ENCODE results near the gene AKAP8L.

Gene AKAP8L

DNA sequence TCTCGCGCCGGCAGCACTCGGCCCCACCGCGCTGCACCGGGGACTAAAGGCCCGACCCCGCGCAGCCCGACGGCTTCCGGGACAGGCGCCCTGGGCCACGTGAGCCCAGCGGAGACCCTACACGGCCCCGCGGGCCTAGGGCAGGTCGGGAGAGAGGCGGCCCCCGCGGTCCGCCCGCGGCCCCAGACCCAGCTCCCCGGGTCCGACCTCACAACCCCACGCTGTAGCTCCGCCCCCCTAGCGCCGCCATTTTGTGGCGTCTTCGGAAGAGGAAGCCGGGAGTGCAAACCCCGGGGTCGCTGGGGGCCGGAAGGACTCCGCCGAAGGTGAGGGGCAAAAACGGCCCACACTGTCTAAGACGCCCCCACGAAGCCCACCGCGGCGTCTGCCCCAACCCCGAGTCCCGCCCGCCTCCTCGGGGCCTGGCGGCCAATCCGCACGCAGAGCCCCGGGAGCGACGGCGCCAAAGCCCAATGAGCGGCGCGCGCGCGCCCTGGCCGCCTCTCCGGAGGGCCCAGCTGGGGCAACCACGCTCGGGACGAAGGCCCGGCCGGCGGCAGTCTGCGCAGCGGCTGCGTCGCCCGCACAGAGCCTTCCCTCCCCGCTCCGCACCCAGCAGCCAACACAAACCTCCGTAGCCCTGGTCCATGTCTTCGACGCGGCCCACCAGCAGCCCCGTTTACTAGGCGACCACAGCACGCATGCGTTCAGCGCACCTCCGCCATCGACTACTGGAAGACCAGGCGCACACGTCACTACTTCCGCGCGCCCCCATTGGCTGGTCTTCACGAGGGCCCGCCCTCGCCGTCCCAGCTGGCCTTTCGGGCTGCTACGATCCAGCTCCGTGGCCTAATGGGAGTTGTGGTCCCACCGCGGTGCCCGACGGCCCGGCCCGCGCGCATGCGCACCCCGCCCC lies 39.4 kb downstream of the AKAP8L start, which contains the start of gene AKAP8:
AKAP8 (minus strand) TSS at position 705 of the 916 bp plus-strand sequence; CDS start at position 649, 56 bp downstream.
- Mint-ChIP-seq H3K4me1 (peaks cover 33% of the 10 kb centered on the region), H3K36me3 (ENCODE audit: low read depth) (peaks cover 5% of the 10 kb centered on the region), H3K27me3 (ENCODE audit: low read depth) (no peaks in the 10 kb centered on the region), H3K27ac (peak within 1 kb of the TSS; percentile 99 to 100 (median 100)), H3K9me3 (no peaks in the 10 kb centered on the region), H3K4me3 (peak within 1 kb of the TSS; percentile 99 to 100 (median 100))
- TF ChIP-seq, protein P1, sequence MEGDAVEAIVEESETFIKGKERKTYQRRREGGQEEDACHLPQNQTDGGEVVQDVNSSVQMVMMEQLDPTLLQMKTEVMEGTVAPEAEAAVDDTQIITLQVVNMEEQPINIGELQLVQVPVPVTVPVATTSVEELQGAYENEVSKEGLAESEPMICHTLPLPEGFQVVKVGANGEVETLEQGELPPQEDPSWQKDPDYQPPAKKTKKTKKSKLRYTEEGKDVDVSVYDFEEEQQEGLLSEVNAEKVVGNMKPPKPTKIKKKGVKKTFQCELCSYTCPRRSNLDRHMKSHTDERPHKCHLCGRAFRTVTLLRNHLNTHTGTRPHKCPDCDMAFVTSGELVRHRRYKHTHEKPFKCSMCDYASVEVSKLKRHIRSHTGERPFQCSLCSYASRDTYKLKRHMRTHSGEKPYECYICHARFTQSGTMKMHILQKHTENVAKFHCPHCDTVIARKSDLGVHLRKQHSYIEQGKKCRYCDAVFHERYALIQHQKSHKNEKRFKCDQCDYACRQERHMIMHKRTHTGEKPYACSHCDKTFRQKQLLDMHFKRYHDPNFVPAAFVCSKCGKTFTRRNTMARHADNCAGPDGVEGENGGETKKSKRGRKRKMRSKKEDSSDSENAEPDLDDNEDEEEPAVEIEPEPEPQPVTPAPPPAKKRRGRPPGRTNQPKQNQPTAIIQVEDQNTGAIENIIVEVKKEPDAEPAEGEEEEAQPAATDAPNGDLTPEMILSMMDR (IDR thresholded peaks at IDR 0.05; ENCODE audit: unreplicated experiment in 3 of 3): no peak

DNA sequence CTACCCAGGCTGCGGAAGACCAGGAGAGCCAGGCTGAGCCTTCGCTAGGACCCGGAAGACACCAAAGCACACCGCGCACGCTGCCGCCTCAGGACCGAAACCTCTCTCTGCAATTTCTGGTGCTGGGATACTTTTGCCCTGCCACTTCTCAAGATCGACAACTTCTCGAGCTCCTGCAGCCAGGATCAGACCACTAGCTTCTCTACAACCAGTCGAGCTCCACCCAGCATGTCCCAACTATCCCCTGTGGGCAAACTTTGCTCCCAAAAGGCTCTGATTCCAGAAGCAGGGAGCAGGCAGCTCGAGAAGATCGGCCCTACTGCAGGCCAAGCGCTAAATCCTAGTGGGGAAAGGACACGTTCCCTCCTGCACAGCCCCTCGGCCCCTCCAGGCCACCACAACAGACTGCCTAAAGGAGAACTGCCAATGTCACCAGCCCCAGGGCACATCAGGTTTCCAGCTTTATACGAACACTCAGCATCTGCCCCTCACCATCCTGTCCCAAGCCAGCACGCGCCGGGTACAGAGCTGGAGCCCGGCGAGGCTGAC lies 40.2 kb downstream of the AKAP8L start:
- peaks cover 5% of the 10 kb centered on the region for H3K36me3 Mint-ChIP-seq (ENCODE audit: low read depth)
- H3K9me3 Mint-ChIP-seq: no peaks in the 10 kb centered on the region
- H3K27ac Mint-ChIP-seq: peak overlapping the region; percentile 77 to 100 (median 86)
- peak overlapping the region; percentile 99 to 100 (median 100) for H3K4me3 Mint-ChIP-seq
- no peaks in the 10 kb centered on the region for H3K27me3 Mint-ChIP-seq (ENCODE audit: low read depth)
- H3K4me1 Mint-ChIP-seq: peaks cover 33% of the 10 kb centered on the region
- TF ChIP-seq, protein P1 (IDR thresholded peaks at IDR 0.05; ENCODE audit: unreplicated experiment in 3 of 3): no peak

DNA sequence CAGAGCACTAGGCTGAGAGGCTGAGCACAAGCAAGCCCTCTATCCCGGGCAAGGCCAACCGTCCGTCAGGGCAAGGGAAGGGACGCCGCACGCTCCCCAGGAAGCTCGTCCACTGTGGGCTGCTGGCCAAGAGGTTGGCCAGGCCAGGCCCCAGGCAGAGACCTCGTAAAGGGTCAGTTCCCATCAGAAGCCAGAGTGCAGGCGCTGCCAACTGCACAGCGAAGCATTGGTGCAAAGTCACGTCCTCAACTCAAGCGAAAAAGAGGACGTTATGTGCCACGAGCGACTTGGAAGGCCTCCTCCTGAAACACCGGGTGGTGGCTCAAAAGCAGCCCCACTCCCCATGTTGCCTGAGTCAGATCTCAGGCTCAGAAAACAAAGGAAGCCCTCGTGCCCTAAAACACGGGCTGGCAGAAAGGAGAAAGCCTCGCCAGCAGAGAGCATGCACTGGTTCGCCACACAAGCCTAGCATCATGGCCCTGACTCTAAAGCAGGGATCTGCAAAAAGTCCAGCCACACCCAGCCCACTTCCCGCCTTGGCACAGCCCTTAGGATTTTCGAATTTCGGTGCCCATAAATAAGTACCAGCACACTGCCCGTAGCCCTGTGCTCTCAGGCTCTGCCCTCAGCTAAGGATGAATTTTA lies 43.9 kb downstream of the AKAP8L start:
- no peak overlapping the region for H3K27ac Mint-ChIP-seq
- no peaks in the 10 kb centered on the region for H3K27me3 Mint-ChIP-seq (ENCODE audit: low read depth)
- H3K9me3 Mint-ChIP-seq: no peaks in the 10 kb centered on the region
- peaks cover 22% of the 10 kb centered on the region for H3K36me3 Mint-ChIP-seq (ENCODE audit: low read depth)
- peaks cover 17% of the 10 kb centered on the region for H3K4me1 Mint-ChIP-seq
- H3K4me3 Mint-ChIP-seq: no peak overlapping the region
- TF ChIP-seq, protein P1 (IDR thresholded peaks at IDR 0.05; ENCODE audit: unreplicated experiment in 3 of 3): no peak

DNA sequence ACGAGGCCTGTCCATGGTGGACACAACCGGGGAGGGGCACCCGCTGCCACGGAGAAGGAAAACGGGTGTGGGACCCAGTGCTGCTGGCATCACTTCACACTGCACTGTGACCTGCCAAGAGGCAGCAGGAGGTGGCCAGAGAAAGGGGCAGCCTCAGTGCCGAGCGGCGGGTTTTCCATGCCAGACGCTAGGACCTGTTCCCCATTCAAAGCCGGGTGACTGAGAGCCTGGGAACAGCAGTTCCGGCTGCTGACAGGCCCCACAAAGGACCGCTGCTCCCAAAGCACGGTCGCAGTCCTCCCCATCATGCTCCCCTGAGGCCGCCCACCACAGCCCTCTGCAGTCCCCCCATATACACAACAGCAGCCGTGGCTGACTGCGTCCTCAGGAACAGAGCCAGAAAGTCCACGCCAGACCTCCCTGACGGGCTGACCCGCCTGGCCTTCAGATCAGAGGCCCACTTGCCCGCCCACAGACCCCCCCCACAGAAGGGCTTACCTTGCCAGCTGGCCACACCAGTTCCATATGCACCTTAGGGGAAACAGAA lies 44.6 kb downstream of the AKAP8L start:
- peaks cover 22% of the 10 kb centered on the region for H3K36me3 Mint-ChIP-seq (ENCODE audit: low read depth)
- no peak overlapping the region for H3K4me3 Mint-ChIP-seq
- no peaks in the 10 kb centered on the region for H3K9me3 Mint-ChIP-seq
- peaks cover 17% of the 10 kb centered on the region for H3K4me1 Mint-ChIP-seq
- no peaks in the 10 kb centered on the region for H3K27me3 Mint-ChIP-seq (ENCODE audit: low read depth)
- H3K27ac Mint-ChIP-seq: no peak overlapping the region
- TF ChIP-seq, protein P1 (IDR thresholded peaks at IDR 0.05; ENCODE audit: unreplicated experiment in 3 of 3): no peak

DNA sequence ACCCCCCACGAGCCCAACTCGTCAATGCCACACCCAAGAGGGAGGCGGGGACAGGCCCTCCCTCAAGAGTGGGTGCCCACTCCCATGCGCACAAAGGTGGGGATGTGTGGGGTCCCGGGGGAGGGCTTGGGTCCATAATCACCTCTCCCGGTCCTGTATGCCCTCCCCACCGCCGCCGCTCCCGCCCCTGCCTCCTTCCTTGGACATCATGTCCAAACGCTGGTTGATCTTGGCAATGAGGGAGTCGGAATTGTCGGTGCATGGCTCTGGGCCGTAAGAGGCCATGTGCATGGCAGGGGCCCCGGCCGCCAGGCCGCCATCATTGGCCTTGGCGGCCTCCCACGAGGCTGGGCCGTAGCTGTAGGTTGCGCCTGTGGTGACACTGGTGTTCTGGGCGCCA lies 45.1 kb downstream of the AKAP8L start:
- no peaks in the 10 kb centered on the region for H3K27me3 Mint-ChIP-seq (ENCODE audit: low read depth)
- H3K4me1 Mint-ChIP-seq: peaks cover 17% of the 10 kb centered on the region
- no peak overlapping the region for H3K27ac Mint-ChIP-seq
- H3K36me3 Mint-ChIP-seq (ENCODE audit: low read depth): peaks cover 23% of the 10 kb centered on the region
- no peaks in the 10 kb centered on the region for H3K9me3 Mint-ChIP-seq
- TF ChIP-seq, protein P1 (IDR thresholded peaks at IDR 0.05; ENCODE audit: unreplicated experiment in 3 of 3): no peak
- H3K4me3 Mint-ChIP-seq: no peak overlapping the region
